GM18511 (cell line): ENCODE results near the gene TRIM66.

Experiments used
- ATAC-seq: cut with Tn5 transposase; IDR thresholded peaks from one replicate; pipeline ENCODE4 v1.9.1; 2021; ENCODE audit warnings: mild to moderate bottlenecking, moderate library complexity; ENCODE audit not compliant: unreplicated experiment

The TRIM66 gene

GRCh38 chr11:8574798-8575197, 107.7 kb downstream of the TRIM66 start:
- no peak for ATAC-seq

GRCh38 chr11:8573777-8574176, 108.7 kb downstream of the TRIM66 start:
- ATAC-seq = no peak

GRCh38 chr11:8567602-8568198, 114.8 kb downstream of the TRIM66 start:
- peak; percentile 65 for ATAC-seq

GRCh38 chr11:8566613-8567210, 115.8 kb downstream of the TRIM66 start:
- peak; percentile 62 for ATAC-seq

- ATAC-seq = no peak
These were observed 117.9 kb downstream of the TRIM66 start for GRCh38 chr11:8564526-8564925.
